ENCODE data around the gene SLC22A24.
"Not testable (repeated sequence)": the region's sequence is repeated elsewhere in the genome, so short reads cannot be mapped to it uniquely, and the experiment has no call there.

The SLC22A24 gene, protein sequence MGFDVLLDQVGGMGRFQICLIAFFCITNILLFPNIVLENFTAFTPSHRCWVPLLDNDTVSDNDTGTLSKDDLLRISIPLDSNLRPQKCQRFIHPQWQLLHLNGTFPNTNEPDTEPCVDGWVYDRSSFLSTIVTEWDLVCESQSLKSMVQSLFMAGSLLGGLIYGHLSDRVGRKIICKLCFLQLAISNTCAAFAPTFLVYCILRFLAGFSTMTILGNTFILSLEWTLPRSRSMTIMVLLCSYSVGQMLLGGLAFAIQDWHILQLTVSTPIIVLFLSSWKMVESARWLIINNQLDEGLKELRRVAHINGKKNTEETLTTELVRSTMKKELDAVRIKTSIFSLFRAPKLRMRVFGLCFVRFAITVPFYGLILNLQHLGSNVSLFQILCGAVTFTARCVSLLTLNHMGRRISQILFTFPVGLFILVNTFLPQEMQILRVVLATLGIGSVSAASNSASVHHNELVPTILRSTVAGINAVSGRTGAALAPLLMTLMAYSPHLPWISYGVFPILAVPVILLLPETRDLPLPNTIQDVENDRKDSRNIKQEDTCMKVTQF

DNA sequence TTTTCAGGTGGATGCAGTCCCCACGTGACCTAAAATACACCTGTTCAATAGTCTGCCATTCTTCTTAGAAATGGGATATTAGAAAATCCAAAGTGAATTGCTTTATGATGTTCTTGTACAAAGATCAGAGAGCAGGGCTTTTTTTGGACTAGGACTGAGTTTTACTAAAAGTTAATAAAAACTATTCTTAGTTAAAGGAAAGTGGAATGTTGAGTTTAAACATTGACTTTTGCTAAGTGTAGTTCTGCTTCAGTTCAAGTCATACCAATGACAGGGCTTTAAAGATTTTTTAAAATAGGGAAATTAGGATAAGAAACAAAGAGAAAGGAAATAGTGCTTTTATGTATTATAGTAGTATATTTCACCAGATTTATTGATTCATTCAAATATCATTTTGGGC is at the start of gene SLC22A24:
TSS of gene SLC22A24 (minus strand) at position 101 of the 400 bp plus-strand sequence. CDS start 442 bp downstream, outside the sequence.
- no peak for DNase-seq (ENCODE audit: low read depth in 3 of 3)

DNA sequence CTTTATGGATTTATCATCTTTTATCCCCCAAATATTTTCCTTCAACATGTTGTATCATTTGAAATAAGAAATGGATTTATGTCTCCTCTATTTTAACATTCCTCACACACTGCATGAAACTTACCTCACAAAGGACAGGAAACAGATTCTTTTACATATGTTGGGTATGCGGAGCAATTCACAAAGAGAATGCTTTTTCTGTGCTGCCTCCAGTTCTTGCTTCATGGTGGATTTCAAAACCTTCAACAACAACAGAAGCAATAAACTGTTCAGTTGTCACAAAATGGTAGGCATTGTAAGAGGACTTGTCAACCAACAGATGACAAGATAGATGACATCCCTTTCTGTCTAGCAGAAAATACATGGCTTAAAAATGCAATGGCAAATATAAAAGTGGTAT is 36.5 kb upstream of the SLC22A24 start:
- DNase-seq (ENCODE audit: low read depth in 3 of 3): no peak

DNA sequence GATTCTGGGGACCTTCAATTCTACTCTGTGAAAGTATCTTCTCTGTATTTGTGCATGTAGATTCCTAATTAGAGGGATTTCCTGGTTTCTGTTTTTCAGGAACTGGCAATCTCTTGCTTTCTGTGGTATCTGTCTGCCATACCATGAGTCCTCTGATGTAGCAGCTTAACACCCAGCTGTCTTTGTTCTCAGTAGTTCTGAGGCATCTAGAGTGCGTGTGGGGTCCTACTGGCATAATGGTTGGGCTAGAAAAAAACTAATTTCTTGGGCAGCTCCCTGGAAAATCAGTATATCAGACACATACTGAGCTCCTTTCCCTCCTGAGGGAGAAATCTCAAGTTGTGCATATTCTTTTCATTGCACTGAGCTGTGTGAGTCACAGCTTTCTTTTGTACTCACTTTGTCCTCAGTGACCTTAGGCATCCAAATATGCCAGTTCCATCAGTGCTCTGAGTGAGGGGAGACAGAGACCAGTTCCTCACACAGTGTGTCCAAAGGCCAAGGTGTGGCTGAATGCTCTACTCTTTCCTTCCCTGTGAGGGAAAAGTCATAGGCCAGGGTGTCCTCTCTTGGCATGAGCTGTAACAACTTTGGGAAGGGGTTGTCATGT is 35.5 kb upstream of the SLC22A24 start:
- no peak for DNase-seq (ENCODE audit: low read depth in 3 of 3)

DNA sequence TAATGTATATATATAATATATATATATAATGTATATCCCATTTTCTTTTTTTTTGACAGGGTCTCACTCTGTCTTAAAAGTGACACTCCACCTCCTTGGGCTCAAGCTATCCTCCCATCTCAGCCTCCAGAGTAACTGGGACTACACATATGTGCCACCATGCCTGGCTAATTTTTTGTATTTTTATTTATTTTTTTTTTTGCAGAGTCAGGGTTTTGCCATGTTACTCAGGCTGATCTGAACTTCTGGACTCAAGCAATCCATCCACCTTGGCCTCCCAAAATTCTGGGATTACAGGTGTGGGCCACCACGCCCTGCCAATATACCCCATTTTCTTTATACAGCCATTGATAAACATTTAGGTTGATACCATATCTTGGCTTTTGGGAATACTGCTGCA is 33.9 kb upstream of the SLC22A24 start:
- DNase-seq (ENCODE audit: low read depth in 3 of 3): no peak

DNA sequence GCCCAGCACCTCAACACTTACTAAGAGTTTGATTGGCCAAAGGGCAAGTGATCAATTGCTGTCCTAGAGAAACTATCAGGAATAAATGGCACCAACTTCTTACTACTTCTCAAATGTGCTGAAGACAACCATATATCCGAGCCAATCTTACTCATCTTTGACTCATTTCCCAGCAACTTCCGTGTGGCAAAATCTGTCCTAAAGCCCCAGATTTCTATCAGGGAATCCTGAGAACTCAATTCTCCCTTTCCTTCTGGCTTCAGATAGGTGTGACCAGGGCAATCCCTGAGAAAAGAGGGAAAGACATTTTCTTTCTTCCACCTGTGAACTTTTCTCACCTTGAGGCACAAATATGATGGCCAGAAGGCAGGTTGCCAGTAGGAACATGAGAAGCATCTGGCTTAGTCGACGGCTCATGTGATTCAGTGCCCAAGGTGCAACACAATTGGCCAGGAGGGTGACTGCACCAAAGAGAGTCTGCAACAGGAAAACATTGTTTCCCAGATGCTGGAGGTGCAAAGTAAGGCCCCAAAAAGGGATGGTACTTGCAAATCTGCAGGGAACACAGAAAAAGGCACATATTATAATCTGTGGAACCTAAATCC is 21.8 kb upstream of the SLC22A24 start:
- DNase-seq (ENCODE audit: low read depth in 3 of 3): no peak

DNA sequence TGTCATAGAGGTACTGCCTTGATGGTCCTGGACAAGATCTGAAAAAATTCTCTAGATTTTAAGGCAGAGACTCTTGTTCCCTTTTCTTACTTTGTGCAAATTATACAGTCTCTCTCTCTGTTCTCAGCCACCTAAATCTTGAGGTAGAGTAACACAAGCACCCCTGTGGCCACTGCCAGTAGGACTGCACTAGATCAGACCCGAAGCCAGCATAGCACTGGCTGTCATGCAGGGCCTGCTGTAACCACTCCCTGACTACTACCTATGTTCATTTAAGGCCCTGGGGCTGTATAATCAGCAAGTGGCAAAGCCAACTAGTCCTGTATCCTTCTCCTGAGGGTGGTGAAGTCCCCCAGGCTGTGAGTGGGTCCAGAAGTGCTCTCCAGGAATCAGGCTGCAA is 11.8 kb upstream of the SLC22A24 start:
- no peak for DNase-seq (ENCODE audit: low read depth in 3 of 3)

DNA sequence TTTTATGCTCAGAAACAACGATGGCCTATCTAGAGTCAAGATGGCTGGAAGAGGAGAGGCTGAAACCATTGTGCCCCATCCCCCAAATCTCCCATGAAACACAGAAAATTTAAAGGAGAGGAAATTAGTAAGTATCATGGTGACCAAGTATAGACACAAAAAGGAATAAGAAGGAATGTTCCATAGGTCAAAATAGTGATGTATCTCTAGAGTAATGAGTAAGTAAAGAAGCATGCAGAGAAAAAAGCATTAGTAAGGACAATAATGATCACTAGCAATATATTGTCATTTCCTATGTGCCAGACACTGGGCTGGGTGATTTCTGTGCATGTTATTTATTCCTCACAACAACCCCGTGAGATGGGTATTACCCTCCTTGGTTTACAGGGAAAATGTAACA is 2.6 kb upstream of the SLC22A24 start:
- DNase-seq (ENCODE audit: low read depth in 3 of 3): no peak

DNA sequence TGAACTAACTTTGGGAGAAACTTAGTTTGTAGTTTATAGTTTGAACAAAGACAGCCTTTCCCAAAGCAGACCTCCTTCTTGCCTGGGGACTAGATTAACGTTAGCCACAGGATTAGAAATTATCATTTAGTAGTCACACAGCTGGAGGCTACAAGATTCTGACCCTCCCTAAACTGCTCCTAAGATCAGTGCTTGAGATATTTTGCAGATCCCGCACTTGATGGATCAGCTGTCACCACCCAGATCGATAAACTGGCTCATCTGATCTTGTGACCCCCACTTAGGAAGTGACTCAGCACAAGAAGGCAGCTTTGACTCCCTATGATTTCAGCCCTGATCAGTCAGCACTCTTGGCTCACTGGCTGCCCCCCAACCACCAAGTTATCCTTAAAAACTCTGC is 1.6 kb downstream of the SLC22A24 start:
- no peak for DNase-seq (ENCODE audit: low read depth in 3 of 3)

DNA sequence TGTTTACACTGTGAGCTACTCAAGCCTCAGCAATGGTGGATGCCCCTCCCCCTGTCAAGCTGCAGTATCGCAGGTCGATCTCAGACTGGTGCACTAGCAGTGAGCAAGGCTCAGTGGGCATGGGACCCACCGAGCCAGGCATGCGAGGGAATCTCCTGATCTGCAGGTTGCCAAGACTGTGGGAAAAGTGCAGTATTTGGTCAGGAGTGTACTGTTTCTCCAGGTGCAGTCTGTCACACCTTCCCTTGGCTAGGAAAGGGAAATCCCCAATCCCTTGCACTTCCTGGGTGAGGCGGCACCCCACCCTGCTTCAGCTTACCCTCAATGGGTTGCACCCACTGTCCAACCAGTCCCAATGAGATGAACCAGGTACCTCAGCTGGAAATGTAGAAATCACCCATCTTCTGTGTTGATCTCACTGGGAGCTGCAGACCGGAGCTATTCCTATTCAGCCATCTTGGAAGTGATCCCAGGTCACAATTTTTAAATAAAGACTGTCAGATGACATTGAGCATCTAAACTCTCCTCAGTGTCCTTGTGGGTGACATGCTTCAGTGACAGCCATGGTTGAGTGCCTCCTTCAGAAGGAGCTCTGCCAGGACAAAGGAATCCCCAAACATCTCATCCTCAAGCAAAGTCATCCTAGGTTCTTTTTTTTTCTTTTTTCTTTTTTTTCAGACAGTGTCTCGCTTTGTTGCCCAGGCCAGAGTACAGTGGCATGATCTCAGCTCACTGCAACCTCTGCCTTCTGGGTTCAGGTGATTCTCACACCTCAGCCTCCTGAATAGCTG is 10.8 kb downstream of the SLC22A24 start:
- DNase-seq (ENCODE audit: low read depth in 3 of 3): no peak

DNA sequence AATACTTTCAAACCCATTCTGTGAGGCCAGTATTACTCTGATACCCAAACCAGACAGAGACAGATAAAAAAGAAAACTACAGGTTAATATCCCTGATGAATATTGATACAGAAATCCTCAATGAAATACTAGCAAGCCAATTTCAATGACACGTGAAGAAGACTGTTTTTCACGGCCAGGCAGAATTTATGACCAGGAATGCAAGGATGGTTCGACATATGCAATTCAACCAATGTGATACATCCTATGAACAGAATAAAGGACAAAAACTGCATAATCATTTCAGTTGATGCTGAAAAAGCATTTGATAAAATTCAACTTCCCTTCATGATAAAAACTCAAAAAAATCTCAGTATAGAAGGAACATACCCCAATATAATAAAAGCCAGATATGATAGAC is 44.5 kb downstream of the SLC22A24 start:
- DNase-seq (ENCODE audit: low read depth in 3 of 3): no peak

DNA sequence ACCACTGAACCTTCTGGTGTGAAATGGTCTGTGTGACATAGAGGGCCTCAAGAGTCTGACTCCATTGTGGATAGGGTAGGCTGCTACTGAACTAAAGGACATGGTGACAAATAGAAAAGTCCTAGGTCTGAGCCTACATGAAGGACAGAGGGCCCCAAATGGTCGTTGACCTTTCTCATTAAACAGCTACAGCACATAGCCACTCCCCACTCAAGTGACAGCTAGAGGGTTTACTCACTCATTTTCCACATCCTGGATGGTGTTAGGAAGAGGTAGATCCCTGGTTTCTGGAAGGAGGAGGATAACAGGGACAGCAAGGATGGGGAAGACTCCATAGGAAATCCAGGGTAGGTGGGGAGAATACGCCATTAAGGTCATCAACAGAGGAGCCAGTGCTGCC is 63.3 kb downstream of the SLC22A24 start:
- no peak for DNase-seq (ENCODE audit: low read depth in 3 of 3)

DNA sequence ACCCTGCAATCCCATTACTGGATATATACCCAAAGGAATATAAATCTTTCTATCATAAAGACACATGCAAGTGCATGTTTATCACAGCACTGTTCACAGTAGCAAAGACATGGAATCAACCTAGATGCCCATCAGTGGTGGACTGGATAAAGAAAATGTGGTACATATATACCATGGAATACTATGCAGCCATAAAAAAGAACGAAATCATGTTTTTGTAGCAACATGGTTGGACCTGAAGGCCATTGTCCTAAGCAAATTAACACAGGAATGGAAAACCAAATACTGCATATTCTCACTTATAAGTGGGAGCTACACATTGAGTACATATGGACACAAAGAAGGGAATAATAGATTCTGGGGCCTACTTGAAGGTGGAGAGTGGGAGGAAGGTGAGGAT is 97.8 kb downstream of the SLC22A24 start:
- DNase-seq (ENCODE audit: low read depth in 3 of 3): not testable (repeated sequence)

DNA sequence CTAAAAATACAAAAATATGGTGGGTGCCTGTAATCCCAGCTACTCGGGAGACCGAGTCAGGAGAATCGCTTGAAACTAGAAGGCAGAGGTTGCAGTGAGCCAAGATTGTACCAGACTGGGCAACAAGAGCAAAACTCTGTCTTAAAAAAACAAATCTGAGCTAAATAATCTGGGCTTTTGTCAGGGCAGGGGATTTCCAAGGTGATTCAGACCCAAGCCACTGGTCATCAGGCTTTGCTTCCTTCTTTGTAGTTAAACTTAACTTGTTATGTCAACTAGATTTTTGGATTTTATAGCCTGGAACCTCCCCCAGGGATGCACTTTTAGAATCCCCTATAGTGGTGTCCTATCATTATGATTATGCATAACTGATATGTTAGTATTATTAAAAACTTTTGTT is 101.4 kb downstream of the SLC22A24 start:
- DNase-seq (ENCODE audit: low read depth in 3 of 3): no peak

DNA sequence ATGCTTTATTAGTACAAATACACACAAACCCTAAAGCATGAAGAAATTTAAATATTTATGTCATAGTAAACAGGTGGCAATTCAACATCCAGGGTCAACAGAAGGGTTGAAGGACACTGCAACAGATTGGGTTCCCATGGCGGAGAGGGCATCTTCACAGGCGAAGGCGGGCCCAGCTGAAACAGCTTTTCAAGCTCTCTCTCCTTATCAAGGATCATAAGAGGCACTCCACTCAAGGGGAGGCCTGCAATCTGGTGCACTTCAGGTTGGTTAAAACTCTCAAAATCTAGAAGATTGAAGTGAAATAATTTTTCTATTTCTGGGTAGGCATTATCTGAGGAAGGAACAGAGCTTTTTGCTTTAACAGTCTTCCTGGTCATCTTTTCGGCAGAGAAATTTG is 111.6 kb downstream of the SLC22A24 start:
- no peak for DNase-seq (ENCODE audit: low read depth in 3 of 3)

Measured in stimulated activated CD4-positive, alpha-beta T cell treated with anti-CD3 and anti-CD28 coated beads, TNF-alpha, amount 100 ng/mL, for 4 hours (primary cell).